ENCODE results near the gene SNX11. TPM values are rescaled to one million over a fixed set of nuclear protein-coding genes. Genes with fewer than 3 reads are reported as not detected.

The SNX11 gene
- total and polyA plus RNA-seq, 2 of the 8 experiments (the other 6 are each of a cell fraction or from before 2014, with no cell fraction given), result 21.1 to 21.4 TPM

DNA sequence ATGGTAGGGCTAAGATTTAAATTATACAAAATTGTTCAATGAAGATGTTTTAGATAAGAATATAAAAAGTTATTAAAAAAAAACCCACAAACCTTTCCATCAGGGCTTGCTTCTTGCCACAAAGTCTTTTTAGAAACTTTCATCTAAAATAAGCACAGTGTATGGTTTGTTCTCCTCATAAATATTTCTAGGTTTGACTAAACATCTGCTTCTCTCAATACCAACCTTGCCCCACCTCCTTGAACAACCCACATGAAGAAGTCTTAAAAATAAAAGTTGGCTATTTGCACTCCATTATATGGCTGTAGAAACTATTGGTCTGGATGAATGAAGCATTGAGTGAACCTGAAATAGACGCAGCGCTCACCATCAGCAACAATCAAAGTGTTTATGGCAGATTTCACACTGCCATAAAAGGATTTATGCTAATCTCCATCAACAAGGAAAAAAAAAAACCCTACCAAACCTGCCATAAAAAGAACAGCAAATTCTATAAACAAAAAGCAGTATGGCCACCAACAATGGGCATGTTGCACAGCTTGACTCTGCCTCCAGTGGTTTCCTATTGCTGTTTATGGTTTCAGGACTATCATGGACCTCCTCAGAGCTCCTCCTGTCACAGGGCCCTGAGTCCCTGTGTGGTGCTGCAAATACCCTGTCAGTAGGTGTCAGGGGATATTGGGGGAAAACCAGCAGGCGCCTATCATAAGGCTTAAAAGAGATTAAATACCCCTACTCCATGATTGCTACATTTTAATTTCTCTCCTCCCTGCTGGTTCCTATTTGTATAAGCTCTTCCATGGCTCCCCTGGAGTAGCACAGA is 37.6 kb downstream of the SNX11 start (continued):
- TF ChIP-seq, protein P1, sequence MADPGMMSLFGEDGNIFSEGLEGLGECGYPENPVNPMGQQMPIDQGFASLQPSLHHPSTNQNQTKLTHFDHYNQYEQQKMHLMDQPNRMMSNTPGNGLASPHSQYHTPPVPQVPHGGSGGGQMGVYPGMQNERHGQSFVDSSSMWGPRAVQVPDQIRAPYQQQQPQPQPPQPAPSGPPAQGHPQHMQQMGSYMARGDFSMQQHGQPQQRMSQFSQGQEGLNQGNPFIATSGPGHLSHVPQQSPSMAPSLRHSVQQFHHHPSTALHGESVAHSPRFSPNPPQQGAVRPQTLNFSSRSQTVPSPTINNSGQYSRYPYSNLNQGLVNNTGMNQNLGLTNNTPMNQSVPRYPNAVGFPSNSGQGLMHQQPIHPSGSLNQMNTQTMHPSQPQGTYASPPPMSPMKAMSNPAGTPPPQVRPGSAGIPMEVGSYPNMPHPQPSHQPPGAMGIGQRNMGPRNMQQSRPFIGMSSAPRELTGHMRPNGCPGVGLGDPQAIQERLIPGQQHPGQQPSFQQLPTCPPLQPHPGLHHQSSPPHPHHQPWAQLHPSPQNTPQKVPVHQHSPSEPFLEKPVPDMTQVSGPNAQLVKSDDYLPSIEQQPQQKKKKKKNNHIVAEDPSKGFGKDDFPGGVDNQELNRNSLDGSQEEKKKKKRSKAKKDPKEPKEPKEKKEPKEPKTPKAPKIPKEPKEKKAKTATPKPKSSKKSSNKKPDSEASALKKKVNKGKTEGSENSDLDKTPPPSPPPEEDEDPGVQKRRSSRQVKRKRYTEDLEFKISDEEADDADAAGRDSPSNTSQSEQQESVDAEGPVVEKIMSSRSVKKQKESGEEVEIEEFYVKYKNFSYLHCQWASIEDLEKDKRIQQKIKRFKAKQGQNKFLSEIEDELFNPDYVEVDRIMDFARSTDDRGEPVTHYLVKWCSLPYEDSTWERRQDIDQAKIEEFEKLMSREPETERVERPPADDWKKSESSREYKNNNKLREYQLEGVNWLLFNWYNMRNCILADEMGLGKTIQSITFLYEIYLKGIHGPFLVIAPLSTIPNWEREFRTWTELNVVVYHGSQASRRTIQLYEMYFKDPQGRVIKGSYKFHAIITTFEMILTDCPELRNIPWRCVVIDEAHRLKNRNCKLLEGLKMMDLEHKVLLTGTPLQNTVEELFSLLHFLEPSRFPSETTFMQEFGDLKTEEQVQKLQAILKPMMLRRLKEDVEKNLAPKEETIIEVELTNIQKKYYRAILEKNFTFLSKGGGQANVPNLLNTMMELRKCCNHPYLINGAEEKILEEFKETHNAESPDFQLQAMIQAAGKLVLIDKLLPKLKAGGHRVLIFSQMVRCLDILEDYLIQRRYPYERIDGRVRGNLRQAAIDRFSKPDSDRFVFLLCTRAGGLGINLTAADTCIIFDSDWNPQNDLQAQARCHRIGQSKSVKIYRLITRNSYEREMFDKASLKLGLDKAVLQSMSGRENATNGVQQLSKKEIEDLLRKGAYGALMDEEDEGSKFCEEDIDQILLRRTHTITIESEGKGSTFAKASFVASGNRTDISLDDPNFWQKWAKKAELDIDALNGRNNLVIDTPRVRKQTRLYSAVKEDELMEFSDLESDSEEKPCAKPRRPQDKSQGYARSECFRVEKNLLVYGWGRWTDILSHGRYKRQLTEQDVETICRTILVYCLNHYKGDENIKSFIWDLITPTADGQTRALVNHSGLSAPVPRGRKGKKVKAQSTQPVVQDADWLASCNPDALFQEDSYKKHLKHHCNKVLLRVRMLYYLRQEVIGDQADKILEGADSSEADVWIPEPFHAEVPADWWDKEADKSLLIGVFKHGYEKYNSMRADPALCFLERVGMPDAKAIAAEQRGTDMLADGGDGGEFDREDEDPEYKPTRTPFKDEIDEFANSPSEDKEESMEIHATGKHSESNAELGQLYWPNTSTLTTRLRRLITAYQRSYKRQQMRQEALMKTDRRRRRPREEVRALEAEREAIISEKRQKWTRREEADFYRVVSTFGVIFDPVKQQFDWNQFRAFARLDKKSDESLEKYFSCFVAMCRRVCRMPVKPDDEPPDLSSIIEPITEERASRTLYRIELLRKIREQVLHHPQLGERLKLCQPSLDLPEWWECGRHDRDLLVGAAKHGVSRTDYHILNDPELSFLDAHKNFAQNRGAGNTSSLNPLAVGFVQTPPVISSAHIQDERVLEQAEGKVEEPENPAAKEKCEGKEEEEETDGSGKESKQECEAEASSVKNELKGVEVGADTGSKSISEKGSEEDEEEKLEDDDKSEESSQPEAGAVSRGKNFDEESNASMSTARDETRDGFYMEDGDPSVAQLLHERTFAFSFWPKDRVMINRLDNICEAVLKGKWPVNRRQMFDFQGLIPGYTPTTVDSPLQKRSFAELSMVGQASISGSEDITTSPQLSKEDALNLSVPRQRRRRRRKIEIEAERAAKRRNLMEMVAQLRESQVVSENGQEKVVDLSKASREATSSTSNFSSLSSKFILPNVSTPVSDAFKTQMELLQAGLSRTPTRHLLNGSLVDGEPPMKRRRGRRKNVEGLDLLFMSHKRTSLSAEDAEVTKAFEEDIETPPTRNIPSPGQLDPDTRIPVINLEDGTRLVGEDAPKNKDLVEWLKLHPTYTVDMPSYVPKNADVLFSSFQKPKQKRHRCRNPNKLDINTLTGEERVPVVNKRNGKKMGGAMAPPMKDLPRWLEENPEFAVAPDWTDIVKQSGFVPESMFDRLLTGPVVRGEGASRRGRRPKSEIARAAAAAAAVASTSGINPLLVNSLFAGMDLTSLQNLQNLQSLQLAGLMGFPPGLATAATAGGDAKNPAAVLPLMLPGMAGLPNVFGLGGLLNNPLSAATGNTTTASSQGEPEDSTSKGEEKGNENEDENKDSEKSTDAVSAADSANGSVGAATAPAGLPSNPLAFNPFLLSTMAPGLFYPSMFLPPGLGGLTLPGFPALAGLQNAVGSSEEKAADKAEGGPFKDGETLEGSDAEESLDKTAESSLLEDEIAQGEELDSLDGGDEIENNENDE (IDR thresholded peaks at IDR 0.05; ENCODE audit: insufficient replicate concordance, low read length), result no peak
